NCI-H187 (cell line): ENCODE results near the gene TBXAS1.

Source experiments
- DNase-seq, 2 experiments: peaks; one replicate each; lab custom pipeline; 2025; lab: John Stamatoyannopoulos, UW

The TBXAS1 gene

DNA sequence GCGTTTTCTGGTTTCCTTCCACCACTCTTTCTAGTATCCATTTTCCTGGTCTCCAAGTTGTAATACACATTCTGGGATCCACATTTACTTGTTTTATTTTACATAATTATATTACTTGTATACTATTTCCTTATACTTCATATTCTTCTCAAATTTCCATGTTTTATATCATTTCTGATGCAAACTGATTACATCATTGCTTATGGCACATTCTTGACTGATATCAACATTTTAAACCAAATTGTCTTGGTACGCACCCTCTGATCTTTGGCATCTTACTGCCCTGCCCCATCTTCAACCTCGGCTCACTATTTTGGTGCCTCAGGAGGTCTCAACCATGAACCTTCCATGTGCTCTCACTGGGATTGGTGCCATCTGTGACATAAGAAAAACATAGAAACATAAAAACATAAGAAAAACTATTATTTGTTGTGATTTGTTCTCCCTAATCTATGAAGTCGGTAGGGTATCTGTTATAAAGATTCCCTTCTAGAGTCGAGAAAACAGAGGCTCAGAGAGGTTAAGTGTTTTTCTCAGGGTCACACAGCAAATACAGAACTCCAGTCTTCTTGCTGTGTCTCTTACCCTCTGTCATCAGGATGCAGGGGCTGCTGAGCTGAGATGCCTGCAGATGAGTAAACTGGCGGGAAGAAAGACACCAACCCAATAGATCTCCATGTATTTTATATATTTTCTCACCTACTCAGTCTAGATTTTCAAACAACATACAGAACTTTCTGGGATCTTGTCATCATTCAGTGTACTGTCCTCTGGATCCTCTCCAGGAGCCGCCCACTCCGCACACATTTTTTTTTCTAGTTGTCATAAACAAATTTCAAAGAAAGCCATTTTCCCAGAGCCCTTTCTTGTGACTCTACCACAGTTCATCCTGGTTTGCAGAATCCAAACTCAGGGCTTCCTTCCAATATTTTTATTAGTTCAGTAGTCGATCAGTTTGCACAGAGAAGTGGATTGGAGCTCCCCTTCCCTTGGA lies 154.2 kb downstream of the TBXAS1 start:
- no peak for DNase-seq

DNA sequence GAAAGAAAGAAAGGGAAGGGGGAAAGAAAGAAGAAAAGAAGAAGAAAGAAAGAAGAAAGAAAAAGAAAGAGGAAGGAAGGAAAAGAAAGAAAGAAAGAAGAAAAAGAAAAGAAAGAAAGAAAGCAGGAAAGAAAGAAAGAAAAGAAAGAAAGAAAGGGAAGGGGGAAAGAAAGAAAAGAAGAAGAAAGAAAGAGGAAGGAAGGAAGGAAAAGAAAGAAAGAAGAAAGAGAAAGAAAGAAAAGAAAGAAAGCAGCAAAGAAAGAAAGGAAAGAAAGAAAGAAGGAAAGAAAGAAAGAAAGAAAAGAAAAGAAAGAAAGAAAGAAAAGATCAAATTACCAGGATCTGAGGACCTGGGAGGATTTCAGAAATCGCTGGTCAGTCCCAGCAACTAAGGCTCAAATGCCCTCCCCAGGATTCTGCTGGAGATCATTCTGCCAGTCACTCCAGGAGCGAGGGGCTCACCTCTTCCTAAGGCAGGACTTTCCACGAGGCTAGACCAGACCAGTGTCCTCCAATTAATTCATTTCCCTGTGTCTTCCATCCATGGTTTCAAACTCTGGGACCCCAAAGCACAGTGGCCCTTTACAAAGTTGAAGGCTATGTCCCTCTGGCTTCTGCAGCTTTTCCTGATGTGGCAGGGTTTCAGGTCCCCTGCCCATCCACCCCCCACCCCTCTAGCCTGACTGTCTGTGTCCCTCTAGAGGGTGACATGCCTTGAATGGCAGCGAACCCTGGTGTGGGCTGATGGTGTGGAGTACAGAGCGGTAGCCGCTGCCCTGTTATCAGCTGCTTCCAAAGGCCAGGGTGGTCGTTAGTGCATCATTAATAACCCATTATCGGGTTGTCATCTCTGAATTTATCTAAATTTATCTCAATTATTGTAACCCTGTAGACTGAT lies 155.8 kb downstream of the TBXAS1 start:
- DNase-seq: no peak

DNA sequence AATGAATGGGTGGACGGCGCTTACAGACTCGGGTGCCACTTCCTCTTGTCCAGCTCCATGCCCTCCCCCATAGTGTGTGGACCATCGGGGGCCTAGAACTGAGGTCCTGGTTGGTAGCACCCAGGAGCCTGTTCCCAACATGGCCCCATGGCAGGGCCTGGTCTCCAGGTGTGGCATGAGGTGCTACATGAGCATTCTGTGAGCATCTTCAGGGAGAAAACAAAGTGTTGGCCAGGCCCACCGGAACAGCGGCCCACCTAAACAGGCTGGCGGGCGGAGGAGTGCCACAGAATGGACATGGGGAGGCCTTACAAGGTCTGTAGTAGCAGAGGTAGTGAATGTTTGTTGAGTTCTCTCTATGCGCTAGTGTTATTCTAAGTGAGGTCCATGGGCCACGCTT lies 156.7 kb downstream of the TBXAS1 start:
- no peak for DNase-seq

DNA sequence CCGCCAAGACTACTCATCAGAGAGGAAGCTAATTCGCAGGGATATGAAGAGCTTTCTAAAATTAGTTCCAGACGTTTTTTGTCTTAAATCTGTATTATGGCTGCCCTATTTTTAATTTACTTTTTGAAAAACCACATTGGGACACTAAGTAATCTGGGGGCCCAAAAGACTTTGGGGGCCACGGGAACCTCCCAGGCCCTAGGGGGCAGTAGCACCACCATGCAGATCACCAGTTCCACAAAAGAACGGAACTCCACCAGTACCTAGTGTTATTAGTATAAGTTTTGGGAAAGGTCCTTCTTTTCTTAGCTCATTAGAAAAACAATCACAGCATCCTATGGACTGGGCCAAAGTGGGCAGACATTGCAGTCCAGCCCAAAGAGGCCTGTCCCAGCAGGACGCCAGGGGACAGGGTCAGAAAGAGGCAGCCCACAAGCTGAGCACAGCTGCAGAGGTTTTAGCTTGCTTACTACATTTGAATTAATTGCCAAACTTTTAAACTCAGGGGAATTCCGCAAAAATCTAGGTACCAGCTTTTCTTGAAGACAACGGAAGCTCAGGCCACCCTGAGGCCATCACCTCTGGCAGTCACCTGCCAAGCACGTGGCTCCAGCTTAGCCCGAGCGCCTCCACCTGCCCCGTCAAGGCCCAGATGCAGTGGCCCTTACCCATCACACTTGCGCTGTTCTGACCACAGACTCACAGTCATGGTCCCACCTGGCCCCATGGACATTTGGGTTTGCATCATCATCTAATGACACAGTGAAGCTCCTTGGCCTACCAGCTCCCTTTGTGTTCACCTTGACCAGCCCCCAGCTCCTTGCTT lies 158.8 kb downstream of the TBXAS1 start:
- DNase-seq: no peak

DNA sequence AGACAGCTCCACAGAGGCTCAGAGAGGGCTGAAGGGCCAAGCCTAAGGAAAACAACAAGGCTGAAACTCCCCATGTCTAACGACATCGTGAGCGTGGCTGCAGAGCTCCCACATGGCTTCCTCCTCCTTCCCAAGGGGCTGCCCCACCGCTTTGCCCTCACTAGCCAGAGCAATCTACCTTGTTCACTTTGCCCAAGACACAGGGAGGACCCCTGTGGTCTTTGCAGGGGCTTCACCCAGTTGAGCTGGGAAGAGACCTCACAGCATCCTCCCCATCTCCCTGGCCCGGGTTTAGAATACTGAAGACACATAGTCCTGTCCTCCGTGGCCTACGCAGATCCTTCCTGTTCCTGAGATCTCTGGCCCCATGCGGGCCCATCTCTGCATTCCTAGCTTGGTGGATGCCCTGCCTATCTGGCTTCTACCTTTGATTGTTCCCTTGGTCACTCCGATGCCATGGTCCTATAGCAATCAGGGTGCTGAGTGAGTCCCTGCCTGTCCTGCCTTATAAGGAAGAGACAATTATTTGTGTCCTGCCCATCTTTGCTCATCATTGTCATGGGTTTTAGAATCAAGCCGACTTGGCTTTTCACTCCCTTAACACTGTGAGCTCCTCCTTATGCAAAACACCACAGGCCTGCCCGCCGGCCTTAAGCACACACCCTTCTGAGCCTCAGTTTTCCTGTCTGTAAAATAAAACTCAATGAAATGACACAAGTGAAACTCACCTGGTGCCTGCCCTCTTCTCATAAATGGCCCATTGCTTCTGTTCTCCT lies 160.5 kb downstream of the TBXAS1 start:
- DNase-seq: no peak

DNA sequence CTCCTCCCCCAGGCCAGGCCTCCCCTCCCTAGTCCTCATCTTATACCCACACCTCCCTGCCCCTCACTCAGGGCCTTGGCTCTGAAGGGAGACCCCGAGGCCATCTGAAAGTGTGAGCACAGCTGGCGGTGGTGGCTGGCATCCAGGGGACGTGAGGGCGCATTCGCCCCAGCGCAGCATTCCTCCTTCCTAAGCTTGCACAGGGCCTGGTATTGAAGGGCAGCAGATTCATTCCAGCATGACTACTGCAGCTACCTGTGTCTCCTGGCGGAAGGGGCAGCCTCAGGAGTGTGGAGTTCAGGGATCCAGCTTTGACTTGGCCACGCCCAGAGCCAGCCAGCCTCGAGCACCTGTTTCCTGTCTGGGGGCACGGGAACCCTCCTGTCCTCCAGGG lies 161.1 kb downstream of the TBXAS1 start:
- no peak for DNase-seq

DNA sequence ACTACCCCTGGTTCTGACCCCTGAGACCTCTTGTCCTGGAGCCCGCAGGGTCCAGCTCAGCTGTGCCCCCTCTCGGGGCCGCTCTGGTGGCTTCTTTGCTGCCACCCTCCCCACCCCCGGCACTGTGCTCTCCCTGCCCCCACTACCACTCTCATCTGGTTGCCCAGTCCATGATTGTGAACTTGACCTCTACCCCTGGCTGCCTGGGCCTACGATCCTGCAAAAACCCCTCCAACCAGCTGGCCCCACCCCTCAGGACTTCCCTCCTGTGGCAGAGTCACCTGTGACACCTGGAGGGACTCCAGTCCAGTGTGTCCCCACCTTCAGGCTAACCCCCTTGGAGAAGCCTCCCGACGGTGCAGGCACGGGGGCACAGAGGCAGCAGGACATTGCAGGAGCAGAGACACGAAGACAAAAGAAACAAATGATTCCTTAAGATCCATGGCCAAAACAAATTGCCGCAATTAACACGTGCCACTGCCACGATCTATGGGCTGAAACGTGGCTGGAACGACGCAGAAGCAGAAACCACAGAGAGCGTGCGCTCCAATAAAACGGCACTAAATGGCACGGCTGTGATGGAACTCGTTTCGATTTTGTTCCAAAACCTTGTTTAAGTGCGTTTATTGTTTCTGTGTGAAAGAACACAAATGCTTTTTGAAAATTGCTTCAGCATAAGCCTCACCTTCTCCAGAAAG lies 161.7 kb downstream of the TBXAS1 start:
- no peak for DNase-seq

DNA sequence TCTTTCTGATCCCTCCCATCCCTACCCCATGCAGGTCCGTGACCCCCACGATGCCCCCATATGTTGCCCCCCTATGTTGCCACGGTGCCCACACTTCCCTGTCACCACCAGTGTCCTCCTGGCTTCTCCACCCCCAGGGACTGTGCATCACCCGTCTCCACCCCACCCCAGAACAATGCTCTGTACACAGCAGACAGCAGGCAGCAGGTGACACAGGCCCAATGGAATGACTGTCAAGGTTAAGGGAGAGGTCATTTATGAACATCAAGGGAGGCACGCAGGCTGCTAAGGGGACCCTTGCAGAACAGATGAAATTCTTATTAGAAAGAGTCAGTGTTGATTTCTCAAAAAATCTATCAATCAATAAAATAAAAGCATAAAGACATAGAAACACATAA lies 162.2 kb downstream of the TBXAS1 start:
- DNase-seq: no peak

DNA sequence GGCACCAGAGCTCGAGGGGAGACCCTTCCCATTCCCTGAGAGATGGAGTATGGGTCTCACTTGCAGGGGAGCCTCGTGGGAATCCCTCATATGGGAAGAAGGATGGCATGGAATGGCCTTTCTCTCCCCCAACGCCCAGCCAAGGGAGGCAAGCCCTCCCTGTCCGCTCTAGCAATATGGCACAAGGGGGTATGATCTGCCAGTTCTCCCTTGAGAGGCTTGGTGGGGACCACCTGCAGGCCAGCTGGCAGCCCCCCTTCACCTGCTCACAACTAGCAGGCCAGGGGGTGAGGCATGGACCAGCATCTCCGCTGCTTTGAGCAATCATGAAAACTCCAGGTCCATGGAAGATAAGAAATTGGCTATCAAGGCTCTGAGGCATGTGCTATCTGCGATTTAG lies 162.8 kb downstream of the TBXAS1 start:
- DNase-seq: no peak

DNA sequence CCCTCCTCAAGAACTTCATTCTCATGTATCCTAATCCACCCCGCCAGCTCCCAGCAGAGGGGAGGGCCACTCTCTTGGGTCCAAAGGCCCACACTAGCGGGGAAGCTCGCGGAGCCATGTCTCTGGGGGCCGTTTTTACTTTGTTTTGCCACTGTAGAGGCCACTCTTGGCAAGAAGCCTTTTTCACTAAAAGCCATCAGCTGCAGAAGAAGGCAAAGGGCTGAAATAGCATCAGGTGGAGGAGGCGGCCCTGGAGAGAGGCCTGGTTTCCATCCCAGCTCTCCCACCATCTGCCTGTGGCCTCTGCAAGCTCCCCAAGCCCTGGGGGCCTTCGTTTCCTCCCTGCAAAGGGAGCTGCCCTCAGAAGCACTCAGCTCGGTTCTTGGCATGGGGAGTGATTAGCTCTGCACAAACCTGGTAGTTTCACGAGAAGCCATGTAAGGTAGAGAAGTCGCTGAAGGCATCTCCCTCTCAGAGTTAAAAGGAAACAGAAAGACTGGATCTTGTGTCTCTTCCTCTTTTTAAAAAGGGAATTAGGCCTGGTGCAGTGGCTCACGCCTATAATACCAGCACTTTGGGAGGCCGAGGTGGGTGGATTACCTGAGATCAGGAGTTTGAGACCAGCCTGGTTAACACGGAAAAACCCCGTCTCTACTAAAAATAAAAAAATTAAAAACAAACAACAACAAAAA lies 163.4 kb downstream of the TBXAS1 start:
- no peak for DNase-seq

DNA sequence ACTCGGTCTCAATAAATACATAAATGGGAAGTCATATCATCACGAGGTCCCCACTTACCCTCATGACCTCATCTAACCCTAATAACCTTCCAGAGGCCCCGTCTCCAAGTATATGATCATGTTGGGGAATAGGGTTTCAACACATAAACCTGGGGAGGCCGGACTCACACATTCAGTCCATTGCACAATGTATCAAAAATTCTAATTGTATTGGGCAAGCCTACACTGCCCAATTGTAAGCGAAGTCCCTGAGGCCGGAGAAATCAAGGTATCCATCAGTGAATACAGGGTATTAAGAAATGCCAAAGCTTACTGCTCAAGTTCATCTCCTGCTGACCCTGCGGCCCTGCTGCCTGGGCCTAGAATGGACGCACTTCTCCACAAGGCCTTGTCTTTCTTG lies 164.1 kb downstream of the TBXAS1 start:
- DNase-seq: no peak

DNA sequence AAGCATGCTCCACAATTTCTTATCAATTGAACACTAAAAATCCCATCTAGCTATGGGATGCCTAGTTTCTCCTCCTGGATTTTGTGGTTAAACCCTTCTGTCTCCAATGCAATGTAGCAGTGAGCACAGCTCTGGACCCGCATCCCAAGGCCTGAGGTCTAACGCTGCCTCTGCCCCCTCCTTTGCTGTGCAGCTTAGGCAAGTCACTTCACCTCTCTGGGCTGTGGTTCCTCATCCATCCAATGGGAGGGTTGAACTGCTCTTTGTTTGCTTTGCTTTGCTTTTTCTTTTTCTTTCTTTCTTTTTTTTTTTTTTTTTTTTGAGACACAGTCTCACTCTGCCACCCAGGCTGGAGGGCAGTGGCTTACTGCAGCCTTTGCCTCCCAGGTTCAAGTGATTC lies 164.5 kb downstream of the TBXAS1 start:
- DNase-seq: no peak

DNA sequence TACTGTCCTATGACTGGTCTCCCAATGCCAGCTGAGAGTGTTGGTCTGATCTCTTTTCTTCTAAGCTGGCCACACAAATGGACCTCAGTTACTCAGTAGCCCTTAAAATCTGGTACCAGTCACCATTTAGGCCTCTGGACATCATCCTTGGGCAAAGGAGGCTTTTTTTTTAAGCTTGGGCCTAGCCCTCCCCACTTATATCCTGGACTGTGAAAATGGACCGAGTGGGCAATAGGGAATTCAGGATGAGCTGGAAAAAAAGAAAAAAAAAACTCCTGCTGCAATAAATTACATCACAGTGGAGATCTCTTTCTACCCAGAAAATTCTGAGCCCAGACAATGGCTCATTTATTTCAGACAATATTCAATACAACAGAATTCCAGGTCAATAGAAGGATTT lies 165.3 kb downstream of the TBXAS1 start:
- DNase-seq: no peak

DNA sequence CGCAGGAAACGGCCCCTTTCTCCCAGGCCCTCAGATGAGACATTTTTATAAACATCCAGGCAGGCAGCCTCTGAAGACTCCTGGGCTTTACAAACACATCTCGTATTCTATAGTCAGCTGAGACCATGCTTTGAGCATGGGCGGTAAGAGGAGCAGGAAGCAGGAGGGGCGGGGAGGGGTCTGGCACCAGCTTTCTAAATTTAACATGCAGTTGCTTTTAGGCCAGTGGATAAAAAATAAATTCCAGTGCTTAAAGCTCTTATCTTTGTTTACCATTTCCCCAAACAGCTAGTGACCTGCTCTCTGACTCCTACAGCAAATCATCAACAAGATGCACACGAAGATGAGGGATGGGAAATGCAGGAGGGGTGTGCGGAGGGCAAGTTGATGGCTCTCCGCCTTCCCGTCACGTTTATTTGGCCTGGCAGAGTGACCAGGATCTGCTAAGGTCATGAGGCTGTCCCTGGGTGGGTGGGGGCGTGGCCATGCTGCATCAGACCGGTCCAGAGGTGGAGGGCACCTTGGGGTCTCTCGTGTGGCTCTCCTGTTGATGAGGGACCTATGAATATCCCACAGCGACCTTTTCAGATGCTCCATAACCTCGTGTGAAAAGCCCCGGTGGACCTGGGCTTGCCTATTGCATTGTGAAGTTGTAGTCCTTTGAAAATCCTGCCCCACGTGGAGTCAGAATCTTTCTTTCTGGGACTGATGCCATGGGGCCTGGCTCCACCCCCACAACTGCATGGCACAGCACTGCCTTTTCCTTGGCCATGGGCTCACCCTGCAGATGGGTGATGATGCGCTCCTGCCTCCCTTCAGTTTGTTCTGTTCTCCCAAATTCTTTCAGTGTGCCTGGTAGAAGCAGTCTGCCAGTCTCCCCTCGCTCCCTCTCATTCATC lies 166.2 kb downstream of the TBXAS1 start:
- DNase-seq: no peak

DNA sequence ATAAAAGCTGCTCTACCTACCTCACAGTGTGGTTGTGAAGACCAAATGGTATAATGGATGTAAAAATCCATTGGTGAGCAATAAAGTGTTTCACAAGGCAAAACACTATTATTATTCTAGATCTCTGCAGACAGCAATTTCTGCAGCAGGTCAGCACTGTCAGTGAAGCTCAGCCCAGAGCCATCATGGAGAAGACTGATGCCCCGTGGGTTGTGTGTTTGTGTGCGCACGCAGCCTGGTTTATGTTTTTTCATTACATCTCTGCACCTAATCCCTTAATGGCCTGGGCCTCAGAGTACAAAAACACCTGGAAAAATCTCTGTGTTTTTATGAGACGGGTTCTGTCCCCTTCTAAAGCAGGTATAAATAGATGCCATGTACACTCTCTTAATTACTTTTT lies 169.5 kb downstream of the TBXAS1 start:
- DNase-seq: no peak

DNA sequence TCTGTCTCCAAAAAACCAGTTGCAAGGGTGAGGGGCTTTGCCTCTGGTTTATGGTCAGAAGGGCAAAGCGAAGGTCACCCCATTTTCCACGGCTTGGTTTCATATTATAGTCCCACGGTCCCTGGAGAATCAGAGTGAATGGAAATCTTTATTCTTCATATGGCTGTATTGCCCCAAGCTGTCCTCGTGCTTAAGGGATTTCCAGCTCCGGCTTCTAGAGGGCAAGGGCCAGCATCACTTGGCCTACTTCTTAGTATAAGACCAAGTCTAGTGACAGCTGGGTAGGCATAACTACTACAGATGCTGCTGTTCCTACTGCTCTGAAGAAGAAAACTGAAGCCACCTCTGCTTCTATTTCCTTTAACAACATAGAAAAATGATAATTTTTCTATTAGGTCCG lies 170.5 kb downstream of the TBXAS1 start:
- DNase-seq: no peak

DNA sequence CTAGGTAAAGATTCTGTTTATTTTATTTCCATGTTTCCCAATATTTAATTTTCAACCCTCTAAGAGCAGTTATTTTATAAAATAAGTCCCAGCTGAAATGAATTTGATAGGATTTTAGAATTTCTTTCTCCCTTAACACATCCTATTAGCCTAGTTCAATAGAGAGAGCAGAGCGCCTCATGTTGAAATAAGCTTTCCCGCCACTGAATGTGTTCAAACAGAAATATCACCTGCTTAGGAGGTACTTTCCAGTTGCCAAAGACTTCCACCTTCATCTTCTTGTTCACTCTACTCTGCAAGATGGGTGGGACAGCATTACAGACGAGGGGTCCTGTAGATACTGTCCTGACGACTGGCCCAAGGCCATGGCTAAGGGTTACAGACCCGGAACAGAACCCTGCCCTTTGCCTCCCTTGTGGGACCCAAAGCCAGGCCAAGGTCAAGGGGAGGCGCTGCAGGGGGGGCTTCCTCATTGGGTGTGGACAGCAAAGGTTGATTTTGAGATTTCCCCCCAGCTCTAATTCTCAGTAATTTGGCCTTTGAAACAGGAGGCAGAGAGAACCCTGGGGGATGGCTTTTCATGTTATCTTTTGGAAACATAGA lies 171.7 kb downstream of the TBXAS1 start:
- DNase-seq: no peak

DNA sequence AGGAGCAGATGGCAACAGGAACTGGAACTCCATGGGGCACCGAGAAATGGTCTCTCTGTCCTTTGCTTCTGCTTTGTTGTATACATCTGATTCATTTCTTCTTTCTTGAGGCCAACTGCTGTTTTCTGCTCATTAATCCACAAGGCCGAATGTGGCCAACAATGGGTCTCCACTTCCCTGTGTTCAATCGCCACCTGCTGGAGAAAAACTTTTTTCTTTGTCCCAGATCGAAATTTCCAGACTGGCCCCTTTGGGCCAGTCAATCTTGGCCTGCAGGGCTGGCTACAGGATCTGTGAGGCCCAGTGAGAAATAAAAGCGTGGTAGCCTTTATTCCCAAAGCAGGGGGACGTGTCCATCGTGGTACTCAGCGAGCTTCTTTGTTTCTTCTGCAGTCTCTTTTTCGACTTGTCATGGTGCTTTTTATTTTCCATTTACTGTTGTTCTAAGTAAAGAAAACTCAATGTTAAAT lies 174.9 kb downstream of the TBXAS1 start:
- DNase-seq: no peak
